Naive B cell (primary cell): ENCODE data around the gene EHBP1L1. TPM values are rescaled to one million over a fixed set of nuclear protein-coding genes. Genes with fewer than 3 reads are reported as not detected.

ENCODE experiments used
- ATAC-seq, 2 donors: fragments of 150-1000 bp; cut with Tn5 transposase; 2 replicates each; pipeline ENCODE4 v1.10.0; 2021; ENCODE audit warnings: low read depth in 2 of 2, mild to moderate bottlenecking in 2 of 2, moderate library complexity in 2 of 2
- DNase-seq: peaks from one replicate; pipeline ENCODE4 v3.0.0; 2022
- H3K27ac Mint-ChIP-seq, 6 donors: one replicate each; pipeline ENCODE4 v1.8.0; 2020 to 2022; ENCODE audit warnings: mild to moderate bottlenecking in 6 of 6, mixed read lengths in 6 of 6, moderate library complexity in 5 of 6, inconsistent platforms in 2 of 6
- H3K27me3 Mint-ChIP-seq, 3 donors: one replicate each; pipeline ENCODE4 v1.8.0; 2021 to 2022; ENCODE audit warnings: mixed read lengths in 3 of 3, mild to moderate bottlenecking in 1 of 3
- H3K36me3 Mint-ChIP-seq, 2 donors: one replicate each; pipeline ENCODE4 v1.8.0; 2020 to 2022; ENCODE audit warnings: mixed read lengths in 2 of 2, inconsistent platforms in 1 of 2, mild to moderate bottlenecking in 1 of 2
- H3K4me1 Mint-ChIP-seq, 3 donors: one replicate each; pipeline ENCODE4 v1.8.0; 2020 to 2022; ENCODE audit warnings: mixed read lengths in 3 of 3, inconsistent platforms in 1 of 3, mild to moderate bottlenecking in 1 of 3, moderate library complexity in 1 of 3
- H3K4me3 Mint-ChIP-seq, 8 donors: one replicate each; pipeline ENCODE4 v1.8.0; 2020 to 2022; ENCODE audit warnings: mild to moderate bottlenecking in 8 of 8, mixed read lengths in 8 of 8, moderate library complexity in 8 of 8, inconsistent platforms in 2 of 8
- H3K9me3 Mint-ChIP-seq, 7 donors: one replicate each; pipeline ENCODE4 v1.8.0; 2020 to 2022; ENCODE audit warnings: mixed read lengths in 7 of 7, mild to moderate bottlenecking in 5 of 7, inconsistent platforms in 2 of 7, moderate library complexity in 1 of 7
- polyA plus RNA-seq, 6 donors: library from polyadenylated mRNA; unstranded; fragments of 300-500 nt; fragmentation: Illumina TruSeq; gene quantifications; one replicate each; pipeline ENCODE4 v1.2.3, GENCODE V29; 2021; ENCODE audit warnings: low read depth in 6 of 6

The EHBP1L1 gene
- polyA plus RNA-seq, 6 donors from 2014 or later: 5.5 to 18.3 (median 11.6) TPM

- Mint-ChIP-seq H3K36me3 (peaks cover 0 to 9% of the 10 kb centered on the region in 2 donors), H3K9me3 (no peaks in the 10 kb centered on the region), H3K4me1 (peaks cover 41 to 57% (median 50%) of the 10 kb centered on the region in 3 donors), H3K4me3 (peak overlapping the region in 1 of 8 donors; percentile 61), H3K27me3 (no peaks in the 10 kb centered on the region), H3K27ac (peak overlapping the region in 1 of 6 donors; percentile 77)
- DNase-seq: no peak
- ATAC-seq: no peak
These were observed 32.0 kb downstream of the EHBP1L1 start for GRCh38 chr11:65607614-65608426.

- ATAC-seq (no peak), DNase-seq (no peak)
- Mint-ChIP-seq H3K4me1 (peaks cover 36 to 50% (median 45%) of the 10 kb centered on the region in 3 donors), H3K27ac (peak overlapping the region in 4 of 6 donors; percentile 40 to 95 (median 53)), H3K4me3 (peak overlapping the region in 4 of 8 donors; percentile 9 to 80 (median 30)), H3K27me3 (no peaks in the 10 kb centered on the region), H3K9me3 (no peaks in the 10 kb centered on the region), H3K36me3 (no peaks in the 10 kb centered on the region)
These were observed 33.4 kb downstream of the EHBP1L1 start for GRCh38 chr11:65609229-65609628.

- no peaks in the 10 kb centered on the region for H3K36me3 Mint-ChIP-seq
- H3K4me1 Mint-ChIP-seq: peaks cover 36 to 53% (median 45%) of the 10 kb centered on the region in 3 donors
- H3K27ac Mint-ChIP-seq: peak overlapping the region in 2 of 6 donors; percentile 62 to 95
- DNase-seq: no peak
- no peaks in the 10 kb centered on the region for H3K27me3 Mint-ChIP-seq
- no peak for ATAC-seq
- no peaks in the 10 kb centered on the region for H3K9me3 Mint-ChIP-seq
- H3K4me3 Mint-ChIP-seq: peak overlapping the region in 3 of 8 donors; percentile 60 to 80 (median 65)
These were observed 33.8 kb downstream of the EHBP1L1 start for GRCh38 chr11:65609665-65610064.

- H3K36me3 Mint-ChIP-seq: no peaks in the 10 kb centered on the region
These were observed 34.6 kb downstream of the EHBP1L1 start for GRCh38 chr11:65610404-65610803.

GRCh38 chr11:65611028-65611757 is 35.3 kb downstream of the EHBP1L1 start:
- no peaks in the 10 kb centered on the region for H3K36me3 Mint-ChIP-seq
- H3K4me1 Mint-ChIP-seq: peaks cover 37 to 55% (median 47%) of the 10 kb centered on the region in 3 donors
- H3K27me3 Mint-ChIP-seq: no peaks in the 10 kb centered on the region

More at GRCh38 chr11:65610404-65610803, 34.6 kb downstream of the EHBP1L1 start:
- H3K27me3 Mint-ChIP-seq: no peaks in the 10 kb centered on the region
- DNase-seq (no peak), ATAC-seq (no peak)
- peaks cover 36 to 55% (median 45%) of the 10 kb centered on the region in 3 donors for H3K4me1 Mint-ChIP-seq
- peak overlapping the region in 1 of 8 donors; percentile 80 for H3K4me3 Mint-ChIP-seq
- H3K27ac Mint-ChIP-seq: peak overlapping the region; percentile 13 to 95 (median 54)
- no peaks in the 10 kb centered on the region for H3K9me3 Mint-ChIP-seq

GRCh38 chr11:65611758-65612603 is 36.1 kb downstream of the EHBP1L1 start:
- H3K36me3 Mint-ChIP-seq: peaks cover 0 to 7% of the 10 kb centered on the region in 2 donors
- ATAC-seq: no peak
- peak overlapping the region; percentile 87 to 96 (median 92) for H3K4me3 Mint-ChIP-seq
- peak overlapping the region in 5 of 6 donors; percentile 87 to 95 (median 91) for H3K27ac Mint-ChIP-seq
- H3K4me1 Mint-ChIP-seq: peaks cover 45 to 63% (median 55%) of the 10 kb centered on the region in 3 donors
- no peaks in the 10 kb centered on the region for H3K9me3 Mint-ChIP-seq
- H3K27me3 Mint-ChIP-seq: no peaks in the 10 kb centered on the region
- DNase-seq: no peak

More at GRCh38 chr11:65611028-65611757, 35.3 kb downstream of the EHBP1L1 start:
- no peak for ATAC-seq
- Mint-ChIP-seq H3K9me3 (no peaks in the 10 kb centered on the region), H3K4me3 (peak overlapping the region in 6 of 8 donors; percentile 32 to 96 (median 48)), H3K27ac (peak overlapping the region in 4 of 6 donors; percentile 43 to 95 (median 68))
- no peak for DNase-seq

- DNase-seq (no peak), ATAC-seq (no peak)
- peaks cover 0 to 7% of the 10 kb centered on the region in 2 donors for H3K36me3 Mint-ChIP-seq
- peaks cover 45 to 65% (median 60%) of the 10 kb centered on the region in 3 donors for H3K4me1 Mint-ChIP-seq
- H3K9me3 Mint-ChIP-seq: no peaks in the 10 kb centered on the region
- H3K4me3 Mint-ChIP-seq: peak overlapping the region; percentile 87 to 97 (median 94)
- H3K27me3 Mint-ChIP-seq: no peaks in the 10 kb centered on the region
- peak overlapping the region; percentile 38 to 98 (median 93) for H3K27ac Mint-ChIP-seq
These were observed 36.8 kb downstream of the EHBP1L1 start for GRCh38 chr11:65612691-65613090.

- H3K4me3 Mint-ChIP-seq: peak overlapping the region; percentile 72 to 97 (median 94)
- H3K4me1 Mint-ChIP-seq: peaks cover 45 to 64% (median 60%) of the 10 kb centered on the region in 3 donors
- no peak for DNase-seq
- ATAC-seq: no peak
- no peaks in the 10 kb centered on the region for H3K9me3 Mint-ChIP-seq
- no peaks in the 10 kb centered on the region for H3K27me3 Mint-ChIP-seq
- H3K36me3 Mint-ChIP-seq: peaks cover 0 to 7% of the 10 kb centered on the region in 2 donors
- H3K27ac Mint-ChIP-seq: peak overlapping the region in 4 of 6 donors; percentile 38 to 98 (median 96)
These were observed 37.5 kb downstream of the EHBP1L1 start for GRCh38 chr11:65613091-65613928.

- H3K9me3 Mint-ChIP-seq: no peaks in the 10 kb centered on the region
- H3K4me1 Mint-ChIP-seq: peaks cover 35 to 50% (median 45%) of the 10 kb centered on the region in 3 donors
- DNase-seq (peak; percentile 100), ATAC-seq (peak; percentile 83 to 85)
- H3K4me3 Mint-ChIP-seq: peak within 1 kb of the TSS; percentile 93 to 100 (median 96)
- H3K36me3 Mint-ChIP-seq: peaks cover 0 to 7% of the 10 kb centered on the region in 2 donors
- peak within 1 kb of the TSS; percentile 77 to 99 (median 98) for H3K27ac Mint-ChIP-seq
- no peaks in the 10 kb centered on the region for H3K27me3 Mint-ChIP-seq
These were observed 39.5 kb downstream of the EHBP1L1 start, which contains the start of gene PCNX3 for GRCh38 chr11:65615229-65615949. TSS of gene PCNX3 (plus strand) at chr11:65615776. CDS start at chr11:65616312, 536 bp downstream.

- Mint-ChIP-seq H3K4me3 (peak overlapping the region; percentile 93 to 100 (median 96)), H3K4me1 (peaks cover 29 to 45% (median 39%) of the 10 kb centered on the region in 3 donors), H3K27ac (peak overlapping the region; percentile 71 to 99 (median 96)), H3K36me3 (peaks cover 0 to 7% of the 10 kb centered on the region in 2 donors), H3K9me3 (no peaks in the 10 kb centered on the region), H3K27me3 (no peaks in the 10 kb centered on the region)
- peak in 1 of 2 donors; percentile 1 for ATAC-seq
- DNase-seq: no peak
These were observed 40.2 kb downstream of the EHBP1L1 start for GRCh38 chr11:65615950-65616574.

GRCh38 chr11:65616575-65617001 is 40.7 kb downstream of the EHBP1L1 start:
- no peak for DNase-seq
- no peak for ATAC-seq
- Mint-ChIP-seq H3K4me3 (peak overlapping the region; percentile 90 to 96 (median 94)), H3K27ac (peak overlapping the region in 5 of 6 donors; percentile 71 to 97 (median 91)), H3K36me3 (peaks cover 0 to 7% of the 10 kb centered on the region in 2 donors), H3K27me3 (no peaks in the 10 kb centered on the region), H3K9me3 (no peaks in the 10 kb centered on the region), H3K4me1 (peaks cover 25 to 42% (median 36%) of the 10 kb centered on the region in 3 donors)
